HG03097 (cell line): ENCODE results near the gene AGRN.

Experiments used
- ATAC-seq: cut with Tn5 transposase; IDR thresholded peaks from one replicate; pipeline ENCODE4 v1.9.1; 2021; ENCODE audit not compliant: unreplicated experiment, low FRiP score

The AGRN gene

GRCh38 chr1:1033731-1034438, 14.0 kb downstream of the AGRN start:
- ATAC-seq, result no peak

DNA sequence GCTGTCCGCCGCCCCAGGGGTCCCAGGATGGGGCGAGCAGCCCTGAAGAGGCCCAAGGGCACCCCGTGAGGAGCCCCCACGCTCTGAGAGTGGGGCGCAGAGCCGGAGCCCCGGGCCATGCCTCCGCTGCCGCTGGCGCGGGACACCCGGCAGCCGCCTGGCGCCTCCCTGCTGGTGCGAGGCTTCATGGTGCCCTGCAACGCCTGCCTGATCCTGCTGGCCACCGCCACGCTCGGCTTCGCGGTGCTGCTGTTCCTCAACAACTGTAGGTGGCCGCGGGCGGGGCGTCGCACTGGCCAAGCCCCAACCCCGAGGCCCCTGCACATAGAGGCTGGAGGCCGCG, 14.5 kb downstream of the AGRN start:
- no peak for ATAC-seq

DNA sequence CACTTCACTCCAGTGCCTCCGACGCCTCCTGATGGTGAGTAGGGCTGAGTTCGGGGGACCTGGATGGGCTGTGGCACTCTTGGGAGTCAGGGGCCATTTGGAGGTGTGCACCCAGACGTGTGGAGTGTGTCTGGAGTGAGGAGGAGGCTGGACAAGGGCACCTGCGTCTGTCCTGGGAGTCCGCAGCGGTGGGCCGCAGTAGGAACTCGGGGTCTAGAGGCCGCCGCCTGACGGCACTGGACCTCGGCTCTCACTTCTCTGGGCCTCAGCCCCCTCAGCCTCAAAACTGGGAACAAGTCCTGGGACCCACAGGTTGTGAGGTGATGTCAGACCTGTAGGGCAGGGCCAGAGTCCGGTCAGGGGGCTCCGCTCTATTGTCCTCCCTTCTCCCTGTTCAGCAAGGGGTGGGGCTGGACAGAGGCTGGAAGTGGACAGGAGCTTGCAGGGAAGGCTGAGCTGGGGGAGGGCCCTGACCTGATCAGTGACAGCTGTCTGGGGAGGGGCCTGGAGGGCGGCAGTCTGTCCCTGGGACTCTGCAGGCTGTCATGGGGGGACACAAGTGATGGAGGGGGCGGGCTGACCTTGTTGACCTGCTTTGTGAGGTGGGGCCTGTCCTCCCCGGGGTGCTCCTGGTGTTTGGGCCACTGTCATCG, 15.5 kb downstream of the AGRN start:
- no peak for ATAC-seq

GRCh38 chr1:1037366-1038327, 17.7 kb downstream of the AGRN start:
- ATAC-seq, result no peak

GRCh38 chr1:1038694-1039093, 18.8 kb downstream of the AGRN start:
- ATAC-seq, result no peak

- no peak for ATAC-seq
Observed at GRCh38 chr1:1039145-1039910, 19.4 kb downstream of the AGRN start.

DNA sequence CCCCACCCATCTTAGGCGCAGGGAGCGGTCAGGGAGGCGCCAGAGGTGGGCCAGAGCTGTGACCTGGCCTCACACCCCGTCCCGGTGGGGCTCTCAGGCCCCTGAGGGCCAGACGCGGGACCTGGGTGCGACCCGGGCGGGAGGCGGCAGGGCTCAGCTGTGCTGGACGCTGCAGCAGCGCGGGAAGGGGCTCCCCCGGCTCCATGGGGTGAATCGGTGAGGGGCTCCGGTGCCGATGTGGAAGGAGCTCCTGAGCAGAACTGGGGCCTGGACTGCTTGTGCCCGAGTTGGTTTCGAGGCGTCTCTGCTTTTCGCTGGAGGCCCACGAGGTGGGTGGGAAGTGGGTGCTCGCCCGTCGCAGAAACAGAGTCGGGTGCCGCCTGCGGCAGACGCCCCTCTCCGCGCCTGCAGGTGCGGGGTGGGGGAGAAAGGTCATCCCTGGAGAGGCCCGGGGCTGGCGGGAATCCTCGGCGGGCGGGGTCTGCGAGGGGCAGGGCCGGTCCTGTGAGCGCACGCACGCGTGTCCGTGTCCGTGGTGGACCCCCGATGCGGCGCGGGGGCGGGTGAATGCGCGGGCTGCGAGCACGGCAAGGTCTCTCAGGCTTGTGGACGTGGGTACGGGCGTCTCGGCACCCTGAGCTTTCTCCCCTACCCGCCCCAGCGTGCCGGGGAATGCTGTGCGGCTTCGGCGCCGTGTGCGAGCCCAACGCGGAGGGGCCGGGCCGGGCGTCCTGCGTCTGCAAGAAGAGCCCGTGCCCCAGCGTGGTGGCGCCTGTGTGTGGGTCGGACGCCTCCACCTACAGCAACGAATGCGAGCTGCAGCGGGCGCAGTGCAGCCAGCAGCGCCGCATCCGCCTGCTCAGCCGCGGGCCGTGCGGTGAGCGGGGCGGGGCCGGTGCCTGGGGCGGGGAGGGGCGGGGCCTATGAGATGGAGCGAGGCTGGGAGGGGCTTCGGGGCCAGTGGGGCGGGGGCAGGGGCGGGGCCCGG, 20.4 kb downstream of the AGRN start:
- ATAC-seq, result no peak

- ATAC-seq, result no peak
Observed at GRCh38 chr1:1041092-1041523, 21.2 kb downstream of the AGRN start.

GRCh38 chr1:1041873-1042272, 22.0 kb downstream of the AGRN start:
- ATAC-seq, result no peak

GRCh38 chr1:1042835-1043234, 22.9 kb downstream of the AGRN start:
- ATAC-seq, result no peak

DNA sequence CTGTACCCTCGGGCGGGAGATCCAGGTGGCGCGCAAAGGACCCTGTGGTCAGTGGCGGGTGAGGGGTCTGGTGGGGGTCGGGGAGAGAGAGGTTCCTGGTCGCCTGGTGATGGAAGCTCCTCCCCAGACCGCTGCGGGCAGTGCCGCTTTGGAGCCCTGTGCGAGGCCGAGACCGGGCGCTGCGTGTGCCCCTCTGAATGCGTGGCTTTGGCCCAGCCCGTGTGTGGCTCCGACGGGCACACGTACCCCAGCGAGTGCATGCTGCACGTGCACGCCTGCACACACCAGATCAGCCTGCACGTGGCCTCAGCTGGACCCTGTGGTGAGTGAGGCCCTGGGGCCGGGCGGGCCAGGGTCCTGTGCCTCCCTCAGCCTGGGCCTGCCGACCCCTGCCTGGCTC, 23.5 kb downstream of the AGRN start:
- no peak for ATAC-seq

- no peak for ATAC-seq
Observed at GRCh38 chr1:1043921-1044320, 24.0 kb downstream of the AGRN start.

DNA sequence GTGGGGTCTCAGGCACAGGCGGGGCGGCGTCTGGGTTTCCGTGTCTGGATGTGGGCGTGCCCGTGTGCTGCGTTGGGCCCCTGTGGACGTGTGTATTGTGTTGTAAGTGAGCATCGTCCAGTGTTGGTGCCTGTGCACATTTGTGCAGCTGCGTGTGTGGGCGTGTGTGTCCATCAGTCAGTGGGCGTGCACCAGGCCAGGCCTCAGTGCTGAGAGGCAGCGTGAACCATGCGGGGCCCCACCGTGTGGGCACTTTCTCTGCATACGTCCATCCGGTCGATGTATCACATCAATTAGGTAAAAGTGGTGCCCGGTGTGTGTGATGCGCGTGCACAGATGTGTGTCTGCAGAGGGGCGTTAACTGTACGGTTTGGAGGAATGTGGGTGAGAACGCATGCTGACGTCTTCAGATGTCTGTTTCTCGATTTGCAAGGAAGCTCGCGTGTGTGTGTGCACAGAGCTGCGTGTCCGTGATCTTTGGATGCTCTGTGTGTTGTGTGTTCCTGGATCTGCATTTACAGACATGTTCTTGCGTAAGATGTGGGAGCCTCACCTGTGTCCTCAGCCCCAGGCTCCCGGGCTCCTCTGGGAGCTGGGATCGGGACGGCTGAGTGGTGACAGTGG, 24.6 kb downstream of the AGRN start:
- ATAC-seq, result no peak

DNA sequence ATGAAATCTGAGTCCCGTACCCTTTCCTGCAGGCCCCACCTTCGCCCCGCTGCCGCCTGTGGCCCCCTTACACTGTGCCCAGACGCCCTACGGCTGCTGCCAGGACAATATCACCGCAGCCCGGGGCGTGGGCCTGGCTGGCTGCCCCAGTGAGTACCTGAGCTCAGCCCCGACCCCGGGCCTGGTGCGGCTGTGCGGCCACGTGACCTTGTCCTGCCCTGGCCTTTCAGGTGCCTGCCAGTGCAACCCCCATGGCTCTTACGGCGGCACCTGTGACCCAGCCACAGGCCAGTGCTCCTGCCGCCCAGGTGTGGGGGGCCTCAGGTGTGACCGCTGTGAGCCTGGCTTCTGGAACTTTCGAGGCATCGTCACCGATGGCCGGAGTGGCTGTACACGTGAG, 25.2 kb downstream of the AGRN start:
- no peak for ATAC-seq

GRCh38 chr1:1046243-1046642, 26.3 kb downstream of the AGRN start:
- no peak for ATAC-seq

GRCh38 chr1:1046767-1047166, 26.8 kb downstream of the AGRN start:
- ATAC-seq, result no peak

DNA sequence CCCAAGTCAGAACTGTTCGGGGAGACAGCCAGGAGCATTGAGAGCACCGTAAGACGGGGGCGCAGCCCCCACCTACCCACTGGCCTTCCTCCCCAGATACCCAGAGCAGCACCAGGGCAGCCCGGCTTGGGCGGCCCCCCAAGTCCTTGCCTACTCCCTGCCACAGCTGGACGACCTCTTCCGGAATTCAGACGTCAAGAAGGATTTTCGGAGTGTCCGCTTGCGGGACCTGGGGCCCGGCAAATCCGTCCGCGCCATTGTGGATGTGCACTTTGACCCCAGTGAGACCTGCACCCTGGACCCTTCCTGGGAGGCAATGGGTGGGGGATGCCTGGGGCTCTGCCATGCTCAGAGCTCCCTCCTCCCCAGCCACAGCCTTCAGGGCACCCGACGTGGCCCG, 27.5 kb downstream of the AGRN start:
- ATAC-seq, result no peak

DNA sequence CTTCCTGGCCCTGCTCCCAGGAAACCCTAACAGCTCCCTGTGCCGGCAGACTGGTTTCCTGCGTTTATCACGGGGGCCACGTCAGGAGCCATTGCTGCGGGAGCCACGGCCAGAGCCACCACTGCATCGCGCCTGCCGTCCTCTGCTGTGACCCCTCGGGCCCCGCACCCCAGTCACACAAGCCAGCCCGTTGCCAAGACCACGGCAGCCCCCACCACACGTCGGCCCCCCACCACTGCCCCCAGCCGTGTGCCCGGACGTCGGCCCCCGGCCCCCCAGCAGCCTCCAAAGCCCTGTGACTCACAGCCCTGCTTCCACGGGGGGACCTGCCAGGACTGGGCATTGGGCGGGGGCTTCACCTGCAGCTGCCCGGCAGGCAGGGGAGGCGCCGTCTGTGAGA, 28.0 kb downstream of the AGRN start:
- ATAC-seq, result no peak

DNA sequence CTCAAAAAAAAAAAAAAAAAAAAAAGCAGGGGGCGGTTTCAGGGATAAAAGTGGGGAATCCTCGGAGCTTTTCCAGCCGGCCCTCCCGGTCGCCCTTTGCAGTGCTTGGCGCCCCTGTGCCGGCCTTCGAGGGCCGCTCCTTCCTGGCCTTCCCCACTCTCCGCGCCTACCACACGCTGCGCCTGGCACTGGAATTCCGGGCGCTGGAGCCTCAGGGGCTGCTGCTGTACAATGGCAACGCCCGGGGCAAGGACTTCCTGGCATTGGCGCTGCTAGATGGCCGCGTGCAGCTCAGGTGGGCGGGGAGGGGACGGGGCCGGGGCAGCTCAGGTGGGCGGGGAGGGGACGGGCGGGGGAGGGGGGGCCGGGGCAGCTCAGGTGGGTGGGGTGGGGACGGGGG, 28.8 kb downstream of the AGRN start:
- no peak for ATAC-seq
